CD14-positive monocyte (primary cell): Measurements from ENCODE around the gene CMYA5. TPM values are rescaled to one million over a fixed set of nuclear protein-coding genes. Genes with fewer than 3 reads are reported as not detected.

Source experiments
- DNase-seq, 3 donors: peaks; one replicate each; pipeline ENCODE4 v3.0.0-alpha.2; 2011 to 2022
- H2AFZ ChIP-seq: 2 replicates; pipeline ENCODE4 v1.6.0; 2012; ENCODE audit warnings: mild to moderate bottlenecking, low read depth, low read length, inconsistent platforms; ENCODE audit not compliant: insufficient read depth, poor library complexity, severe bottlenecking
- H3K27ac ChIP-seq, 2 donors: 1 replicate in 1 of 2; 2 replicates in 1 of 2; pipeline ENCODE4 v1.5.1; 2012 to 2013; ENCODE audit warnings: low read length in 2 of 2, control low read depth in 1 of 2, inconsistent platforms in 1 of 2, low read depth in 1 of 2, mild to moderate bottlenecking in 1 of 2
- H3K27me3 ChIP-seq, 2 donors: one replicate each; pipeline versions ENCODE4 v1.6.0 to v1.6.1; 2011 to 2013; ENCODE audit warnings: low read length in 2 of 2; ENCODE audit not compliant: control insufficient read depth in 2 of 2, insufficient read depth in 2 of 2
- H3K36me3 ChIP-seq, 2 donors: replicated peaks in 1 of 2; 1 replicate in 1 of 2; 2 replicates in 1 of 2; pipeline versions ENCODE4 v1.5.1 to v1.6.1; 2012 to 2013; ENCODE audit warnings: low read length in 2 of 2, control low read depth in 1 of 2, inconsistent platforms in 1 of 2, mild to moderate bottlenecking in 1 of 2; ENCODE audit not compliant: insufficient read depth in 2 of 2, control insufficient read depth in 1 of 2
- H3K4me1 ChIP-seq, 2 donors: 1 replicate in 1 of 2; 2 replicates in 1 of 2; pipeline versions ENCODE4 v1.5.1 to v1.6.1; 2012 to 2013; ENCODE audit warnings: low read length in 2 of 2, control low read depth in 1 of 2, inconsistent platforms in 1 of 2, mild to moderate bottlenecking in 1 of 2, moderate library complexity in 1 of 2; ENCODE audit not compliant: insufficient read depth in 2 of 2, control insufficient read depth in 1 of 2
- H3K4me2 ChIP-seq: replicated peaks from 2 replicates; pipeline ENCODE3; 2012; ENCODE audit warnings: low read length, moderate library complexity, mild to moderate bottlenecking; ENCODE audit not compliant: poor library complexity, severe bottlenecking; ENCODE audit errors: extremely low read depth
- H3K4me3 ChIP-seq, 3 experiments: fragments of 200-600 bp in 1 of 3; sonication (generic) in 1 of 3; replicated peaks in 1 of 3; 1 replicate in 2 of 3; 2 replicates in 1 of 3; pipeline ENCODE4 v1.5.1; 2011 to 2013; ENCODE audit warnings: low read length in 3 of 3, mild to moderate bottlenecking in 3 of 3, control low read depth in 2 of 3, low read depth in 2 of 3, inconsistent platforms in 1 of 3, moderate library complexity in 1 of 3
- H3K79me2 ChIP-seq: 2 replicates; pipeline ENCODE4 v1.6.0; 2012; ENCODE audit warnings: mild to moderate bottlenecking, control low read depth, inconsistent platforms, low read length, moderate library complexity; ENCODE audit not compliant: insufficient read depth
- H3K9ac ChIP-seq: 2 replicates; pipeline ENCODE4 v1.6.0; 2017; ENCODE audit warnings: low read length, mild to moderate bottlenecking; ENCODE audit not compliant: insufficient read depth, poor library complexity, severe bottlenecking
- H3K9me3 ChIP-seq, 2 donors: replicated peaks in 1 of 2; 1 replicate in 1 of 2; 2 replicates in 1 of 2; pipeline versions ENCODE4 v1.5.1 to v1.6.1; 2012 to 2013; ENCODE audit warnings: low read length in 2 of 2, control low read depth in 1 of 2; ENCODE audit not compliant: control insufficient read depth in 1 of 2, insufficient read depth in 1 of 2
- H4K20me1 ChIP-seq: 2 replicates; pipeline ENCODE4 v1.6.0; 2012; ENCODE audit warnings: mild to moderate bottlenecking, low read length, control low read depth, moderate library complexity; ENCODE audit not compliant: insufficient read depth
- H3K27ac Mint-ChIP-seq, 7 donors: one replicate each; pipeline ENCODE4 v1.8.0; 2020; ENCODE audit warnings: mild to moderate bottlenecking in 7 of 7, mixed read lengths in 7 of 7, moderate library complexity in 6 of 7, inconsistent platforms in 2 of 7
- H3K27me3 Mint-ChIP-seq, 3 donors: one replicate each; pipeline ENCODE4 v1.8.0; 2021 to 2022; ENCODE audit warnings: low read depth in 3 of 3, mild to moderate bottlenecking in 3 of 3, mixed read lengths in 3 of 3, moderate library complexity in 3 of 3, inconsistent platforms in 1 of 3
- H3K36me3 Mint-ChIP-seq, 2 donors: one replicate each; pipeline ENCODE4 v1.8.0; 2020; ENCODE audit warnings: mixed read lengths in 2 of 2, inconsistent platforms in 1 of 2, mild to moderate bottlenecking in 1 of 2
- H3K4me1 Mint-ChIP-seq: one replicate; pipeline ENCODE4 v1.8.0; 2020; ENCODE audit warnings: mild to moderate bottlenecking, mixed read lengths
- H3K4me3 Mint-ChIP-seq, 2 donors: one replicate each; pipeline ENCODE4 v1.8.0; 2020; ENCODE audit warnings: mild to moderate bottlenecking in 2 of 2, mixed read lengths in 2 of 2, moderate library complexity in 1 of 2
- H3K9me3 Mint-ChIP-seq, 7 donors: one replicate each; pipeline ENCODE4 v1.8.0; 2020 to 2022; ENCODE audit warnings: mixed read lengths in 7 of 7, mild to moderate bottlenecking in 6 of 7, moderate library complexity in 6 of 7, inconsistent platforms in 2 of 7
- CTCF ChIP-seq: fragments of 200-600 bp; IDR thresholded peaks from one replicate; pipeline ENCODE4 v1.8.0; 2022; ENCODE audit warnings: antibody characterized with exemption, mild to moderate bottlenecking
- WGBS: methylation state at CpG from one replicate; pipeline ENCODE4 v1.1.5; 2013; ENCODE audit warnings: missing lambda C conversion rate; ENCODE audit not compliant: insufficient coverage; 5-methylcytosine and 5-hydroxymethylcytosine counted together
- intact Hi-C, 2 donors: fragments of 100-400 bp; cut with micrococcal nuclease; formaldehyde crosslinking; loops; one replicate each; pipeline versions ENCODE4 v1.15.0 to v1.15.1; 2023
- polyA plus RNA-seq, 3 donors: library from polyadenylated mRNA; depleted of rRNA in 1 of 3; unstranded in 2 of 3; stranded (reverse) in 1 of 3; fragments of 300-500 nt in 2 of 3; fragments of >200 nt in 1 of 3; fragmentation: Illumina TruSeq in 2 of 3; gene quantifications; 1 replicate in 2 of 3; 2 replicates in 1 of 3; pipeline ENCODE4 v1.2.3, GENCODE V29; 2012 to 2021

CMYA5 gene
- polyA plus RNA-seq, 3 donors: 0.01 to 0.17 TPM; not detected in 1

GRCh38 chr5:79713727-79714126 is 24.1 kb downstream of the CMYA5 start:
- H2AFZ ChIP-seq: no peak overlapping the region
- no peaks in the 10 kb centered on the region for H4K20me1 ChIP-seq
- H3K36me3 ChIP-seq: no peaks in the 10 kb centered on the region
- H3K9ac ChIP-seq: no peak overlapping the region
- no peaks in the 10 kb centered on the region for H3K79me2 ChIP-seq
- no peak overlapping the region for H3K27ac Mint-ChIP-seq
- H3K4me2 ChIP-seq: no peak overlapping the region
- no peak for TF ChIP-seq CTCF
- H3K9me3 Mint-ChIP-seq: peaks cover 0 to 2% (median 0%) of the 10 kb centered on the region in 7 donors
- peaks cover 0 to 5% of the 10 kb centered on the region in 2 donors for H3K9me3 ChIP-seq
- no peaks in the 10 kb centered on the region for H3K4me1 Mint-ChIP-seq
- H3K4me1 ChIP-seq: no peaks in the 10 kb centered on the region
- intact Hi-C loops: no loop called here
- DNase-seq: no peak
- H3K27me3 Mint-ChIP-seq: no peaks in the 10 kb centered on the region
- H3K4me3 Mint-ChIP-seq: no peak overlapping the region
- no peaks in the 10 kb centered on the region for H3K27me3 ChIP-seq
- 83% methylated on average over 1 of the region's 7 CpGs for whole genome bisulfite sequencing
- no peak overlapping the region for H3K27ac ChIP-seq
- H3K4me3 ChIP-seq: no peak overlapping the region
- no peaks in the 10 kb centered on the region for H3K36me3 Mint-ChIP-seq

GRCh38 chr5:79716839-79717238 is 27.2 kb downstream of the CMYA5 start:
- peaks cover 10 to 26% of the 10 kb centered on the region in 2 donors for H3K9me3 ChIP-seq
- H4K20me1 ChIP-seq: no peaks in the 10 kb centered on the region
- no peak for DNase-seq
- no peaks in the 10 kb centered on the region for H3K27me3 ChIP-seq
- peaks cover 13 to 20% (median 18%) of the 10 kb centered on the region in 7 donors for H3K9me3 Mint-ChIP-seq
- H3K27ac Mint-ChIP-seq: no peak overlapping the region
- H3K79me2 ChIP-seq: no peaks in the 10 kb centered on the region
- no peak overlapping the region for H2AFZ ChIP-seq
- no peak overlapping the region for H3K27ac ChIP-seq
- no peak overlapping the region for H3K4me3 ChIP-seq
- H3K4me2 ChIP-seq: no peak overlapping the region
- TF ChIP-seq CTCF: no peak
- no peaks in the 10 kb centered on the region for H3K4me1 ChIP-seq
- no peaks in the 10 kb centered on the region for H3K4me1 Mint-ChIP-seq
- H3K9ac ChIP-seq: no peak overlapping the region
- no CpG with 5 or more reads among the region's 1 CpG for WGBS
- H3K4me3 Mint-ChIP-seq: no peak overlapping the region
- H3K27me3 Mint-ChIP-seq: peaks cover 0 to 2% (median 2%) of the 10 kb centered on the region in 3 donors
- H3K36me3 ChIP-seq: no peaks in the 10 kb centered on the region
- H3K36me3 Mint-ChIP-seq: no peaks in the 10 kb centered on the region
- intact Hi-C loops: no loop called here
